Body of pancreas (tissue), 4 donors: Measurements from ENCODE around the gene NPC2.

ENCODE experiments used
- CTCF ChIP-seq, 7 experiments: fragments of 450-650 bp in 4 of 7; fragments of 200-600 bp in 3 of 7; sonication (generic) in 3 of 7; IDR thresholded peaks; one replicate each; pipeline ENCODE4 v1.5.1; 2016 to 2019; ENCODE audit warnings: antibody characterized with exemption in 7 of 7
- POLR2A ChIP-seq, 3 donors: fragments of 450-650 bp; IDR thresholded peaks; one replicate each; pipeline ENCODE4 v1.6.1; 2016; ENCODE audit warnings: antibody characterized with exemption in 3 of 3, mild to moderate bottlenecking in 2 of 3

- TF ChIP-seq POLR2A (IDR thresholded peaks at IDR 0.05): no peak
- TF ChIP-seq CTCF (IDR thresholded peaks at IDR 0.05): no peak
These were observed 48.1 kb upstream of the NPC2 start for GRCh38 chr14:74541225-74541624.
